Peyer's patch (tissue), 4 donors: ENCODE data around the gene ZNF548.

Experiments
- CTCF ChIP-seq, 6 experiments: fragments of 450-650 bp in 4 of 6; fragments of 200-600 bp in 2 of 6; sonication (generic) in 1 of 6; IDR thresholded peaks; one replicate each; pipeline ENCODE4 v1.5.1; 2017 to 2019; ENCODE audit warnings: antibody characterized with exemption in 6 of 6, mild to moderate bottlenecking in 3 of 6, moderate library complexity in 1 of 6
- POLR2A ChIP-seq, 2 donors: fragments of 450-650 bp; IDR thresholded peaks; one replicate each; pipeline ENCODE4 v1.5.1; 2017; ENCODE audit warnings: antibody characterized with exemption in 2 of 2, mild to moderate bottlenecking in 2 of 2, moderate library complexity in 2 of 2

- TF ChIP-seq CTCF (IDR thresholded peaks at IDR 0.05) (no peak), POLR2A (IDR thresholded peaks at IDR 0.05) (peak; percentile 40 to 46)
Observed at GRCh38 chr19:57435062-57435978, 45.7 kb downstream of the ZNF548 start, which contains the start of gene ZNF749.
